ENCODE measurements around the gene NXNL1. TPM values are rescaled to one million over a fixed set of nuclear protein-coding genes. Genes with fewer than 3 reads are reported as not detected.
A peak's percentile ranks its signal among the peaks of the same experiment; 100 is the strongest.

The NXNL1 gene
- total and polyA plus RNA-seq, 2 of the 13 experiments (the other 11 are each of a cell fraction or from before 2014, with no cell fraction given) = not detected

GRCh38 chr19:17419621-17420474, 40.9 kb downstream of the NXNL1 start, which contains the start of gene MVB12A (continued):
- TF ChIP-seq ZBTB34 (CRISPR knock-in tag; IDR thresholded peaks at IDR 0.05) (peak; percentile 40; the same call in 1 of the 2 replicates), GMEB1 (CRISPR knock-in tag; IDR thresholded peaks at IDR 0.05; ENCODE audit: borderline replicate concordance) (peak; percentile 86), ZNF704 (CRISPR knock-in tag; IDR thresholded peaks at IDR 0.05; ENCODE audit: borderline replicate concordance) (peak; percentile 62; the same call in 1 of the 2 replicates), ZBTB3 (CRISPR knock-in tag; IDR thresholded peaks at IDR 0.05; ENCODE audit: borderline replicate concordance, low read depth) (no peak; the same call in 1 of the 2 replicates), ZNF326 (CRISPR knock-in tag; IDR thresholded peaks at IDR 0.05; ENCODE audit: borderline replicate concordance) (peak; percentile 70; the same call in 1 of the 2 replicates), TBX2 (CRISPR knock-in tag; IDR thresholded peaks at IDR 0.05; ENCODE audit: borderline replicate concordance) (peak; percentile 70), ZNF784 (CRISPR knock-in tag; IDR thresholded peaks at IDR 0.05; ENCODE audit: borderline replicate concordance) (no peak), ZKSCAN8 (CRISPR knock-in tag; IDR thresholded peaks at IDR 0.05; ENCODE audit: borderline replicate concordance) (no peak), ZBTB43 (CRISPR knock-in tag; conservative IDR thresholded peaks at IDR 0.05) (0 out of 2 replicates have a peak, but pooled peaks have one; percentile 40), ZNF367 (CRISPR knock-in tag; IDR thresholded peaks at IDR 0.05; ENCODE audit: borderline replicate concordance) (peak; percentile 69; the same call in 1 of the 2 replicates), SMAD9 (CRISPR knock-in tag; IDR thresholded peaks at IDR 0.05) (no peak), PAWR (CRISPR knock-in tag; IDR thresholded peaks at IDR 0.05; ENCODE audit: borderline replicate concordance) (no peak), ZNF83 (CRISPR knock-in tag; IDR thresholded peaks at IDR 0.05; ENCODE audit: borderline replicate concordance) (no peak), ZC3H4 (CRISPR knock-in tag; IDR thresholded peaks at IDR 0.05; ENCODE audit: borderline replicate concordance) (no peak), SOX13 (IDR thresholded peaks at IDR 0.05) (no peak), SOX13 (CRISPR knock-in tag; conservative IDR thresholded peaks at IDR 0.05 in 1 of 2, IDR thresholded peaks at IDR 0.05 in 1 of 2) (no peak), ATRX (CRISPR knock-in tag; IDR thresholded peaks at IDR 0.05; ENCODE audit: borderline replicate concordance) (no peak)

All from HepG2 (cell line).